Measurements from ENCODE around the gene CHCHD4.
"Not testable (repeated sequence)": the region's sequence is repeated elsewhere in the genome, so short reads cannot be mapped to it uniquely, and the experiment has no call there.

- TF ChIP-seq POLR2A, CTCF (IDR thresholded peaks at IDR 0.05): not testable (repeated sequence)
Observed at GRCh38 chr3:14087461-14087860, 37.2 kb downstream of the CHCHD4 start.
